HepG2 (cell line): Measurements from ENCODE around the gene PLCB1. TPM values are rescaled to one million over a fixed set of nuclear protein-coding genes. Genes with fewer than 3 reads are reported as not detected.
A peak's percentile ranks its signal among the peaks of the same experiment; 100 is the strongest.

ENCODE experiments used
- CEBPG ChIP-seq: IDR thresholded peaks from 2 replicates; pipeline ENCODE4 v1.6.1; 2016
- DNMT3B ChIP-seq: conservative IDR thresholded peaks from 2 replicates; pipeline ENCODE4 v1.6.1; 2016; ENCODE audit warnings: missing biosample characterization, control low read depth
- IKZF1 ChIP-seq: fragments of 450-650 bp; IDR thresholded peaks from 2 replicates; pipeline ENCODE4 v1.7.1; 2016
- JARID2 ChIP-seq: sonication (generic); formaldehyde crosslinking; IDR thresholded peaks from 2 replicates; pipeline ENCODE4 v1.8.1; 2023; ENCODE audit warnings: missing genetic modification reagents, inconsistent platforms; ENCODE audit not compliant: insufficient replicate concordance
- MAZ ChIP-seq, 2 experiments: sonication (generic) in 1 of 2; formaldehyde crosslinking in 1 of 2; IDR thresholded peaks; 2 replicates each; pipeline versions ENCODE4 v1.5.0 to v1.6.1; 2012 to 2020; ENCODE audit warnings: low read depth in 2 of 2, mild to moderate bottlenecking in 2 of 2, borderline replicate concordance in 1 of 2, improper control_type of control experiment in 1 of 2, low read length in 1 of 2, missing genetic modification reagents in 1 of 2, moderate library complexity in 1 of 2
- NCOA2 ChIP-seq: sonication (generic); formaldehyde crosslinking; IDR thresholded peaks from 2 replicates; pipeline ENCODE4 v1.8.0; 2022; ENCODE audit warnings: inconsistent platforms
- NPAS2 ChIP-seq: sonication (generic); formaldehyde crosslinking; IDR thresholded peaks from 2 replicates; pipeline ENCODE4 v1.8.0; 2022; ENCODE audit warnings: mild to moderate bottlenecking, missing genetic modification reagents, borderline replicate concordance
- YY1 ChIP-seq: IDR thresholded peaks from 2 replicates; pipeline ENCODE4 v1.6.1; 2011; ENCODE audit warnings: low read length, low read depth, moderate library complexity, mild to moderate bottlenecking; ENCODE audit not compliant: insufficient read depth, insufficient replicate concordance
- ZNF124 ChIP-seq: sonication (generic); formaldehyde crosslinking; IDR thresholded peaks from 2 replicates; pipeline ENCODE4 v1.4.0; 2020; ENCODE audit warnings: missing genetic modification reagents
- ZNF557 ChIP-seq: sonication (generic); formaldehyde crosslinking; IDR thresholded peaks from 2 replicates; pipeline ENCODE4 v1.4.0; 2020; ENCODE audit warnings: missing genetic modification reagents
- ZNF644 ChIP-seq: IDR thresholded peaks from 2 replicates; pipeline ENCODE4 v1.6.1; 2016; ENCODE audit warnings: low read depth
- ZNF777 ChIP-seq: sonication (generic); formaldehyde crosslinking; IDR thresholded peaks from 2 replicates; pipeline ENCODE4 v1.4.0; 2020; ENCODE audit warnings: missing genetic modification reagents
- ZSCAN25 ChIP-seq: sonication (generic); formaldehyde crosslinking; IDR thresholded peaks from 2 replicates; pipeline ENCODE4 v1.8.0; 2022; ENCODE audit warnings: mild to moderate bottlenecking, missing genetic modification reagents
- polyA plus RNA-seq, 8 experiments: library from polyadenylated mRNA; depleted of rRNA in 3 of 8; stranded (reverse) in 7 of 8; unstranded in 1 of 8; fragments of >200 nt; fragmentation: Illumina TruSeq in 4 of 8; extraction: Trizol in 4 of 8; gene quantifications; 2 replicates each; pipeline versions ENCODE4 v1.2.1 to v1.2.3, GENCODE V29; 2011 to 2016; ENCODE audit warnings: low read depth in 4 of 8, missing spikeins in 1 of 8, mixed read lengths in 1 of 8; ENCODE audit not compliant: insufficient read depth in 1 of 8
- total RNA-seq, 5 experiments: library from RNA; depleted of rRNA; stranded (reverse); fragments of >200 nt; fragmentation: Illumina TruSeq; extraction: Trizol; gene quantifications; 2 replicates each; pipeline ENCODE4 v1.2.3, GENCODE V29; 2016; ENCODE audit warnings: low read depth in 1 of 5
- TF ChIP-seq, protein P1 (sequence below): sonication (generic); formaldehyde crosslinking; IDR thresholded peaks from 2 replicates; pipeline ENCODE4 v1.5.1; 2020; ENCODE audit warnings: missing genetic modification reagents, mild to moderate bottlenecking, borderline replicate concordance
- TF ChIP-seq, protein P2 (sequence below): sonication (generic); formaldehyde crosslinking; IDR thresholded peaks from 2 replicates; pipeline ENCODE4 v1.5.0; 2020; ENCODE audit warnings: mild to moderate bottlenecking, missing genetic modification reagents

PLCB1 gene
- total and polyA plus RNA-seq, 2 of the 13 experiments (the other 11 are each of a cell fraction or from before 2014, with no cell fraction given), result 42.4 to 55.9 TPM

DNA sequence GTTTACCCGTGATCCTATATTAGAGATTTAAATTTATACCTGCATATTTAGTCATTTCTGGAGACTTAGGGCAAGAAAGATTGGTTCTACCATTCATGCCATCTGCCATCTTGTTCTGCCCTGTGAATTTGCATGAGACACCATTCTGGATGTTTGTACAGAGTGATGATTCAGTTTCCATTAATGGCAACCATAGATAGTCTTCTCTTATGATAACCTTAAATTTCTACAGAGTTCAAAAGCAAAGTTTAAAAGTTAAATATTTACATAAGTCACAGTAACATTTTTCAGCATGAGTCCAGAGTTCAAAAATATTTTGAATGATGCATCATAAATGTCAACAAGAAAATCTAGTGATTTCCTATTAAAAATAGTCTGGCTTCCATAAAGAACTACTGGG lies 23.2 kb downstream of the PLCB1 start (continued):
- TF ChIP-seq ZNF777 (CRISPR knock-in tag) (no peak), IKZF1 (no peak), ZSCAN25 (CRISPR knock-in tag) (no peak), ZNF644 (CRISPR knock-in tag) (peak; percentile 100), JARID2 (CRISPR knock-in tag) (no peak), ZNF557 (CRISPR knock-in tag) (no peak), ZNF124 (CRISPR knock-in tag) (0 out of 2 replicates have a peak, but pooled peaks have one; percentile 20), MAZ (IDR thresholded peaks at IDR 0.05; ENCODE audit: borderline replicate concordance, low read depth, low read length) (no peak), MAZ (CRISPR knock-in tag; IDR thresholded peaks at IDR 0.05; ENCODE audit: low read depth) (no peak), NCOA2 (peak; percentile 76), DNMT3B (CRISPR knock-in tag) (peak; percentile 72), CEBPG (CRISPR knock-in tag) (no peak), NPAS2 (CRISPR knock-in tag) (no peak), YY1 (peak; percentile 69)
- TF ChIP-seq, protein P1, sequence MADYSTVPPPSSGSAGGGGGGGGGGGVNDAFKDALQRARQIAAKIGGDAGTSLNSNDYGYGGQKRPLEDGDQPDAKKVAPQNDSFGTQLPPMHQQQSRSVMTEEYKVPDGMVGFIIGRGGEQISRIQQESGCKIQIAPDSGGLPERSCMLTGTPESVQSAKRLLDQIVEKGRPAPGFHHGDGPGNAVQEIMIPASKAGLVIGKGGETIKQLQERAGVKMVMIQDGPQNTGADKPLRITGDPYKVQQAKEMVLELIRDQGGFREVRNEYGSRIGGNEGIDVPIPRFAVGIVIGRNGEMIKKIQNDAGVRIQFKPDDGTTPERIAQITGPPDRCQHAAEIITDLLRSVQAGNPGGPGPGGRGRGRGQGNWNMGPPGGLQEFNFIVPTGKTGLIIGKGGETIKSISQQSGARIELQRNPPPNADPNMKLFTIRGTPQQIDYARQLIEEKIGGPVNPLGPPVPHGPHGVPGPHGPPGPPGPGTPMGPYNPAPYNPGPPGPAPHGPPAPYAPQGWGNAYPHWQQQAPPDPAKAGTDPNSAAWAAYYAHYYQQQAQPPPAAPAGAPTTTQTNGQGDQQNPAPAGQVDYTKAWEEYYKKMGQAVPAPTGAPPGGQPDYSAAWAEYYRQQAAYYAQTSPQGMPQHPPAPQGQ (CRISPR knock-in tag), result no peak
- TF ChIP-seq, protein P2, sequence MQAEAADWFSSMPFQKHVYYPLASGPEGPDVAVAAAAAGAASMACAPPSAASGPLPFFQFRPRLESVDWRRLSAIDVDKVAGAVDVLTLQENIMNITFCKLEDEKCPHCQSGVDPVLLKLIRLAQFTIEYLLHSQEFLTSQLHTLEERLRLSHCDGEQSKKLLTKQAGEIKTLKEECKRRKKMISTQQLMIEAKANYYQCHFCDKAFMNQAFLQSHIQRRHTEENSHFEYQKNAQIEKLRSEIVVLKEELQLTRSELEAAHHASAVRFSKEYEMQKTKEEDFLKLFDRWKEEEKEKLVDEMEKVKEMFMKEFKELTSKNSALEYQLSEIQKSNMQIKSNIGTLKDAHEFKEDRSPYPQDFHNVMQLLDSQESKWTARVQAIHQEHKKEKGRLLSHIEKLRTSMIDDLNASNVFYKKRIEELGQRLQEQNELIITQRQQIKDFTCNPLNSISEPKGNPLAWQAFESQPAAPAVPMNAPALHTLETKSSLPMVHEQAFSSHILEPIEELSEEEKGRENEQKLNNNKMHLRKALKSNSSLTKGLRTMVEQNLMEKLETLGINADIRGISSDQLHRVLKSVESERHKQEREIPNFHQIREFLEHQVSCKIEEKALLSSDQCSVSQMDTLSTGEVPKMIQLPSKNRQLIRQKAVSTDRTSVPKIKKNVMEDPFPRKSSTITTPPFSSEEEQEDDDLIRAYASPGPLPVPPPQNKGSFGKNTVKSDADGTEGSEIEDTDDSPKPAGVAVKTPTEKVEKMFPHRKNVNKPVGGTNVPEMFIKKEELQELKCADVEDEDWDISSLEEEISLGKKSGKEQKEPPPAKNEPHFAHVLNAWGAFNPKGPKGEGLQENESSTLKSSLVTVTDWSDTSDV (CRISPR knock-in tag), result no peak
